ENCODE results near the gene TBC1D22B. TPM values are rescaled to one million over a fixed set of nuclear protein-coding genes. Genes with fewer than 3 reads are reported as not detected.

Gene TBC1D22B
- total and polyA plus RNA-seq, 3 donors from 2014 or later: 23.1 to 36.4 (median 25.6) TPM

GRCh38 chr6:37230104-37230503, 27.5 kb upstream of the TBC1D22B start:
- H3K4me1 ChIP-seq: no peaks in the 10 kb centered on the region
- no peaks in the 10 kb centered on the region for H3K36me3 ChIP-seq (ENCODE audit: low read depth, missing control alignments)
- 87 to 97% methylated on average over 6 of the region's 6 CpGs for WGBS, 2 donors
- H3K9me3 ChIP-seq: no peaks in the 10 kb centered on the region
- H3K27me3 ChIP-seq: no peaks in the 10 kb centered on the region
- H3K27ac ChIP-seq: no peak overlapping the region
- H3K4me3 ChIP-seq: no peak overlapping the region
- intact Hi-C loops (cut with DNase I; ENCODE audit: low total_unique reads): no loop called here
- TF ChIP-seq CTCF (IDR thresholded peaks at IDR 0.05): no peak
- DNase-seq: no peak

DNA sequence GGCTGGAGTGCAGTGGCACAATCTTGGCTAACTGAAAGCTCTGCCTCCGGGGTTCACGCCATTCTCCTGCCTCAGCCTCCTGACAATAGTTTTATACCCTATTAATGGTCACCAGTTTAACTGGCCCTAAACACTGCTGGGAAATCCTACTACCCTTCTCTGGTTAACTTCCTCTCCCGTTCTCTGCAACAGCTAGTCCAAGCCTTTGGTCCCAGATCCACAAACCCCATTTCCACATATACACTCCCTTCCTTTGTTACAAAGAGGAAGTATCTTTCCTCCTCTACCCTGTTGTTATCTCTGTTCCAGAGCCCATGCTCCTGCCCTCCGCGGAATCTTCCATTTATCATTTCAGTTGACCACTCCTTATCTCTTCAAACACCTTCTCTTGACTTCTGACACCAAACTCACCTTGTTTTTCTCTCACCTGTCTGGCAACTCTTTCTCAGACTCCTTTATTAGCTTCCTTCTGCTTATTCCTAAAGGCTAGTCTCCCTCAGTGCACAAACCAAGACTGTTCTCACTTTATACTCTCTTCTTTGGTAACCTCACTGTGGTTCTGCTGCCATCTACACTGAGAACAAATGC, 25.0 kb upstream of the TBC1D22B start:
- H3K4me1 ChIP-seq: no peaks in the 10 kb centered on the region
- 78 to 81% methylated on average over 5 of the region's 5 CpGs for WGBS, 2 donors

DNA sequence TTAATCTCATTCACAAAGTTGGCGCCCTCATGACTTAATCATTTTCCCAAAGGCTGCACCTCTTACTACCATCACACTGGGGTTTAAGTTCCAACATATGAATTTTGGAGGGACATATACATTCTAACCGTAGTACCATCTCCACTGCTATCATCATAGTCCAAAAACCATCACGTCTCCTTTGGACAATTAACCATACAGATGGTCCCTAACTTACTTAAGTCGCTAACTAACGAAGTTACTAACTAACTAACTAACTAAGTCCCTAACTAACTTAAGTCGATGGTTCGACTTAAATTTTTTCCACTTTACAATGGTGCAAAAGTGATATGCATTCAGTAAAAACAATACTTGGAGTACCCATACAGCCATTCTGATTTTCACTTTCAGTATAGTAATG, 24.0 kb upstream of the TBC1D22B start:
- TF ChIP-seq CTCF (IDR thresholded peaks at IDR 0.05) (no peak), POLR2A (IDR thresholded peaks at IDR 0.05) (no peak)
- Histone ChIP-seq H3K9me3 (no peaks in the 10 kb centered on the region), H3K27ac (no peak overlapping the region), H3K4me1 (no peaks in the 10 kb centered on the region), H3K36me3 (ENCODE audit: low read depth, missing control alignments) (no peaks in the 10 kb centered on the region), H3K4me3 (no peak overlapping the region), H3K27me3 (no peaks in the 10 kb centered on the region)
- intact Hi-C loops (cut with DNase I; ENCODE audit: low total_unique reads): no loop called here
- DNase-seq: no peak
- 78 to 82% methylated on average over 7 of the region's 7 CpGs for WGBS, 2 donors

More for the DNA sequence above, 25.0 kb upstream of the TBC1D22B start:
- Histone ChIP-seq H3K4me3 (no peak overlapping the region), H3K36me3 (ENCODE audit: low read depth, missing control alignments) (no peaks in the 10 kb centered on the region), H3K27me3 (no peaks in the 10 kb centered on the region), H3K9me3 (no peaks in the 10 kb centered on the region), H3K27ac (no peak overlapping the region)
- no peak for TF ChIP-seq CTCF (IDR thresholded peaks at IDR 0.05)
- no peak for TF ChIP-seq POLR2A (IDR thresholded peaks at IDR 0.05)
- intact Hi-C loops (cut with DNase I; ENCODE audit: low total_unique reads): no loop called here
- DNase-seq: no peak

DNA sequence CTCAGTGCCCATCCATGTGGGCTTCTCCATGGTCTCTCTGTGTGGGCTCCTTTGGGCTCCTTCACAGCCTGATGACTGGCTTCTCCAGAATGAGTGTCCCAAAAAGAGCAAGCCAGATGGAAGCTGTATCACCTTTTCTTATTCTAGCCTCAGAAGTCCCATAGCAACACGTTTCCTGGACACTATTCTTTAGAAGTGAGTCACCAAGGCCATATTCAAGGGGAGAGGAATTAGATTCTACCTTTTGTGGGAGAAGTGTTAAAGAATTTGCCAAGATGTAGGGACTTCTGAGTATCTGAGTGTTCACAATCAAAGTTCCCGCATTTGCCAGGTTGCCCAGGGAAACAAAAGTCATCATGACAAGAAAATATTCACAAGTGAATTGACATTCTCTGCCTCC, 20.7 kb upstream of the TBC1D22B start:
- Histone ChIP-seq H3K27ac (no peak overlapping the region), H3K36me3 (ENCODE audit: low read depth, missing control alignments) (no peaks in the 10 kb centered on the region), H3K9me3 (no peaks in the 10 kb centered on the region), H3K4me3 (no peak overlapping the region), H3K4me1 (peaks cover 7% of the 10 kb centered on the region), H3K27me3 (no peaks in the 10 kb centered on the region)
- whole genome bisulfite sequencing, 2 donors: 64 to 82% methylated on average over 2 of the region's 2 CpGs
- intact Hi-C loops (cut with DNase I; ENCODE audit: low total_unique reads): no loop called here
- no peak for DNase-seq
- TF ChIP-seq CTCF (IDR thresholded peaks at IDR 0.05): no peak
- TF ChIP-seq POLR2A (IDR thresholded peaks at IDR 0.05): no peak

DNA sequence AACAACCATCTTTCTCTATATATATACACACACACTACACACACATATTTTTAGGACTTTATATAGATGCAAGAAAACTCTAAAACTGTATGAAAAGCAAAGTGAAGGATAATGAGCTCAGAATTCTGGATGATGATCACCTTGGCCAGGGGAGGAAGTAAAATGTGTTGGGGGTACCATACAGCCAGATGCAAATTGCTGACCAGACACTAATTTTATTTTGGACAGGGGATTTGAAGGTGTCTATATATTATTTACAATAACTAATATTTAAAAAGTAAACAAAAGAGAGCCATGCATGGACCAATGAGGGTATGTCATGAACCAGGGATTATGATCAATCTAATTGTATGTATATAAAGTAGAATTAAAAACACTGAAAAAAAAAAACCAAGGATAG, 19.8 kb upstream of the TBC1D22B start:
- no peak for TF ChIP-seq POLR2A (IDR thresholded peaks at IDR 0.05)
- TF ChIP-seq CTCF (IDR thresholded peaks at IDR 0.05): no peak
- Histone ChIP-seq H3K36me3 (ENCODE audit: low read depth, missing control alignments) (no peaks in the 10 kb centered on the region), H3K27me3 (no peaks in the 10 kb centered on the region), H3K9me3 (no peaks in the 10 kb centered on the region), H3K4me1 (peaks cover 7% of the 10 kb centered on the region), H3K27ac (no peak overlapping the region), H3K4me3 (no peak overlapping the region)
- no peak for DNase-seq
- intact Hi-C loops (cut with DNase I; ENCODE audit: low total_unique reads): no loop called here
